ENCODE measurements around the gene UBE2G2. TPM values are rescaled to one million over a fixed set of nuclear protein-coding genes. Genes with fewer than 3 reads are reported as not detected.

Gene UBE2G2
- total RNA-seq, 1 donor from 2014 or later = 80.2 TPM

DNA sequence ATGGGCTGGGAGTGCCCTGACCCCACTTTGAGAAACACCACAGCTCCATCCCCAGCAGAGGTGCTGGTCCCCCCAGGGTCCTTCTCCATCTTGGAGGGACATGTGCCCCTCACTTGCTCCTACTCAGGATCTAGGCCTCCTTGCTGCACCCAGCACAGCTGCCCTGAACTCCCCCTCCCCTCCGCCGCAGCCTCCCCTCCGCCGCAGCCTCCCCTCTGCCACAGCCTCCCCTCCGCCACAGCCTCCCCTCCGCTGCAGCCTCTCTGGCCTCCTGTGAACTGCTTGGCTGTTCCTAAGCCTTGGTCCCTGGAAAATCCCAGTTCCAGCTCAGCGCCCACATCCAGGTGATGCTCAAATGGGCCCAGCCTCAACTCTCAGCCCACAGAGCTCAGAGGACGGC lies 74.3 kb downstream of the UBE2G2 start:
- no peak for DNase-seq

DNA sequence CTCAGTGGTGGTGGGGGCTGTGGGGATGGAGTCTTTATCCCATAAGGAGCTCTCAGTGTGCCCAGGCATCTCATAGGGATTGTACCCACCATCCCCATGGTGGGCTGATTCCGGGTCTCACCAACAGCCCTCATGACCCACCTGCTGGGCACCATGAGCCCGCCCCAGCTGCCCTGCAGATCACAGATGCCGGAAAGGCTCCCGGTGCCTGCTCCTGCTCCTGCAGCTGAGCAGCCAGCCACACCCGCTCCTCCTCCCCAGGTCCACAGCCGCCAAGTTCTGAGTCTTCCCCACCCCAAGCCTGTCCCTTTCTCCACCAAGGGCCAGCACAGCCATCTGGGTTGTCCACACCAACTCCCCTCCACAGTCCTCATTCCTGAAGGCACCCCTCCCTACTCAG lies 74.8 kb downstream of the UBE2G2 start:
- no peak for DNase-seq

DNA sequence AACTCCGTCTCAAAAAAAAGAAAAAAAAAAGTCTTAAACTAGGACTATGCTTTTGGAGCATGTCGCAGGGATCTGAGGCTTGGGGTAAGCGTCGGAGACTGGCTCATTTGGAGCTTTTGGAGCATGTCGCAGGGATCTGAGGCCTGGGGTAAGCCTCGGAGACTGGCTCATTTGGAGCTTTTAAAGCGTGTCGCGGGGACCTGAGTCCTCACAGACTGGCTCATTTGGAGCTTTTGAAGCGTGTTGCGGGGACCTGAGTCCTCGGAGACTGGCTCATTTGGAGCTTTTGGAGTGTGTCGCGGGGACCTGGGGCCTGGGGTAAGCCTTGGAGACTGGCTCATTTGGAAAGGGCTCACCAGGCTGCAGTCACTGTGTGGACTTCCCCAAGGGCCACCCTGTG lies 76.7 kb downstream of the UBE2G2 start:
- DNase-seq = no peak

DNA sequence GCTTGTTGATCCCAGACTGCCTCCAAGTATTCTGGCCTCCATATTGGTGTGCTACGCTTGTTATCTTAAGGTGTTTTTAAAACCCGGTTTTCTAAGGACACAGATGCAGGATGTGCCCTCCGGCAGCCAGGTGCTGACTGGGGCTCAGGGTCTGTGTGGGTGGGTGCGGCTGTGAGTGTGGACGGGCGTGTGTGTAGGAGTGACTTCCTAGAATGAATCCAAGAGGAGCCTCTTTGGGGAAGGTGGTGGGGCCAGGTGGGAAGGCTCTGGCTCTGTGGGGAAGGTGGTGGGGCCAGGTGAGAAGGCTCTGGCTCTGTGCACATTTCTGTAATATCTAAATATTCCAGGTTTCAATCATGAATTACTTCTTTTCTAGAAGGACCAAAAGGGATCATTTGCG lies 77.4 kb downstream of the UBE2G2 start:
- no peak for DNase-seq

DNA sequence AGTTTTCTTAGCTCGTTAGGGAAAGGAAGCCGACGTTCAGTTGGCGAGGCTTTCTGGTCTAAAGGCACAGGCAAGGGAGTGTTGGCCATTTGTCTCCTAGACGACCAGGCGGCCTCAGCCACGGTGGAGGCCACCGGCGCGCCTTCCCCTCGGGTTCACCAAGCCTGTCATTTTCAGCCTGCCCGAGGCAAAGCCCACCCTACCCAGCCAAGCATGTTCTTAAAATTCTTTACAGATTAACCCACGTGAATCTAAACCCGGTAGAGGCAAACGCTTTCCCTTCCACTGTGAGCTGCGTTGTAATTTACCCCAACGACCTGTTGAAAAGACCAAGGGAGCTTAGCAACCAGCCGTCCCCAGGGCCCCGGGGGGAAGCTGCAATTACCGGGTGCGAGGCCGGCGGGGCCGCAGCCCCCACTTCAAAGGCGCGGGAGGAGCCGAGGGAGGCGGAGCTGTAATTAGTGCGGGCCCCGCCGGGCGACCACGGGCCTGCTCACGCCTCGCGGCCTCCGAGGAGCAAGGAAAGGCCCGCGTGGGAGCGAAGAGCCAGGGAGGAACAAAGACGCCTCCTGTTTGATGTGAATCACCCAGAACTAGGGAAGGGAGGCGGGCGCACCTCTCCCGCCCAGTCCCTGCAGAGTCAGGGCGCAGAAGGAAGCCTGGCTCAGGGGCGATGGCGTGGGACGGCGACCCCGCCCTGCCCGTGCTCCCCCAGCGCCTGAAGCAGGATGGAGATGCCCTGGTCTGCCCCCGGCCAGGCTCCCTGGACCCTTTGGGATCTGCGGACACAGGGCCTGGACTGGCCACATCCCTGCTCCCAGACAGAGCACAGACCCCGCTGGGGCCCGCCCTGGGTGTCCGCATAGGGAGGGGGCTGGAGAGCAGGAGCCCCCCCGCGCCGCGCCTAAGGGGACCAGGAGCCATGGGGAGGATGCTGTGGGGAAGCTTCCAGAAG lies 78.2 kb downstream of the UBE2G2 start:
- DNase-seq = no peak

DNA sequence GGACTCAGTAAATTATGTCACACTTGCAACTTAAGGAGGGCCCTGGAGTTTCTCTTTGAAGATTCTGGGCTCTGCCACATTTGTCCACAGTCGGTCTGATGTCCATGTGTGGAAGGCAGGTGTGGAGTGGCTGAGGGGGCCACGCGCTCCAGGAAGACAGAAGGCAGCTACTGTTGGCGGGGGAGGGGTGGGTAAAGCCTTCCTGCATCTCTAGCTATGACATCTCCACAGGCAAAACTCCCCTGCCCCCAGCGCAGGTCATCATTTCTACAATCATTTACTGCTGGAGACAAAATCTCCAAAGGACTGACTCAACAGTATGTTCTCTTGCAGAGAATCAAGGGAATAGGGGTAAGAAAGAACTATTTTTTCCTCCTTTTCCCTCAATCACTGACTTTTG lies 78.9 kb downstream of the UBE2G2 start:
- no peak for DNase-seq

DNA sequence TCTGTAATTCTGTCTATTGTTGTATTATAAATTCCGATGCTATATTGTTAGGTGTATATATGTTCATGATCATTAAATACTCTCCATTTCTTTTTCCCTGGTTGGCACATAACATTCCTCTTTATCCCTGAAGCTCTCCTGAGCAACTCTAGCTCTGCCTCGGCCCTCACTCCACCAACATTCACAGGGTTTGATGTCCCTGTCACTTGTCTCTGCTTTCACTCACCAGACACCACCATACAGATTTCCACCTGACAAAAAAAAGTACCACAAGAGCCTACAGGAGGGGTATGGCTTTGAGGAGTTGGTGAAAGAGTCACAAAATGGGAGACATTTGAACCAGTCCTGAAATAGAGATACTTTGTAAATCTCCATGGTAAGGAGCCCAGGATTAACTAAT lies 81.5 kb downstream of the UBE2G2 start:
- DNase-seq = no peak

Other genes with a start within 250 kb of the UBE2G2 start
- not detected for gene KRTAP10-3, start 243.0 kb downstream of the UBE2G2 start, total RNA-seq
- gene KRTAP10-4, start 228.1 kb downstream of the UBE2G2 start, total RNA-seq = not detected
- gene KRTAP10-5, start 221.2 kb downstream of the UBE2G2 start, total RNA-seq = not detected
- not detected for gene KRTAP10-6, start 209.3 kb downstream of the UBE2G2 start, total RNA-seq
- not detected for gene KRTAP10-7, start 201.2 kb downstream of the UBE2G2 start, total RNA-seq
- gene KRTAP10-8, start 189.7 kb downstream of the UBE2G2 start, total RNA-seq = not detected
- gene KRTAP10-9, start 174.7 kb downstream of the UBE2G2 start, total RNA-seq = not detected
- gene KRTAP10-10, start 164.5 kb downstream of the UBE2G2 start, total RNA-seq = not detected
- not detected for gene KRTAP10-11, start 155.4 kb downstream of the UBE2G2 start, total RNA-seq
- gene KRTAP12-4, start 147.2 kb downstream of the UBE2G2 start, total RNA-seq = not detected
- not detected for gene KRTAP12-3, start 143.9 kb downstream of the UBE2G2 start, total RNA-seq
- gene KRTAP12-2, start 134.9 kb downstream of the UBE2G2 start, total RNA-seq = not detected
- not detected for gene KRTAP12-1, start 119.7 kb downstream of the UBE2G2 start, total RNA-seq
- gene KRTAP10-12, start 104.6 kb downstream of the UBE2G2 start, total RNA-seq = not detected
- gene TSPEAR, start 90.2 kb downstream of the UBE2G2 start, total RNA-seq = 1.0 TPM
- gene SUMO3, start 16.2 kb upstream of the UBE2G2 start, total RNA-seq = 52.4 TPM
- 172 TPM for gene PTTG1IP, start 71.9 kb upstream of the UBE2G2 start, total RNA-seq
- gene ITGB2, start 119.1 kb upstream of the UBE2G2 start, total RNA-seq = 17.3 TPM
- 19.5 TPM for gene SLX9, start 138.2 kb upstream of the UBE2G2 start, total RNA-seq

Data from tongue (tissue), 2 donors.